ENCODE results near the gene NRCAM. TPM values are rescaled to one million over a fixed set of nuclear protein-coding genes. Genes with fewer than 3 reads are reported as not detected.

The NRCAM gene
- total RNA-seq, 1 donor from 2014 or later: 39.0 TPM

- Histone ChIP-seq H3K4me3 (ENCODE audit: low read depth, low read length) (no peak overlapping the region), H3K27me3 (ENCODE audit: control insufficient read depth, insufficient read depth, low read length) (no peaks in the 10 kb centered on the region), H3K36me3 (ENCODE audit: control insufficient read depth, insufficient read depth, low read length) (no peaks in the 10 kb centered on the region)
- DNase-seq (ENCODE audit: low read depth): no peak
- no peak for TF ChIP-seq CTCF (IDR thresholded peaks at IDR 0.05; ENCODE audit: insufficient read depth, low read length, poor library complexity, severe bottlenecking)
These were observed 297.5 kb downstream of the NRCAM start for GRCh38 chr7:108158776-108159175.

- H3K36me3 ChIP-seq (ENCODE audit: control insufficient read depth, insufficient read depth, low read length): no peaks in the 10 kb centered on the region
- H3K27me3 ChIP-seq (ENCODE audit: control insufficient read depth, insufficient read depth, low read length): no peaks in the 10 kb centered on the region
- DNase-seq (ENCODE audit: low read depth): no peak
- no peak for TF ChIP-seq CTCF (IDR thresholded peaks at IDR 0.05; ENCODE audit: insufficient read depth, low read length, poor library complexity, severe bottlenecking)
- H3K4me3 ChIP-seq (ENCODE audit: low read depth, low read length): no peak overlapping the region
These were observed 298.5 kb downstream of the NRCAM start for GRCh38 chr7:108157606-108158335.

- DNase-seq (ENCODE audit: low read depth): no peak
- no peaks in the 10 kb centered on the region for H3K27me3 ChIP-seq (ENCODE audit: control insufficient read depth, insufficient read depth, low read length)
- H3K36me3 ChIP-seq (ENCODE audit: control insufficient read depth, insufficient read depth, low read length): no peaks in the 10 kb centered on the region
- H3K4me3 ChIP-seq (ENCODE audit: low read depth, low read length): no peak overlapping the region
- TF ChIP-seq CTCF (IDR thresholded peaks at IDR 0.05; ENCODE audit: insufficient read depth, low read length, poor library complexity, severe bottlenecking): no peak
These were observed 299.2 kb downstream of the NRCAM start for GRCh38 chr7:108156897-108157605.

GRCh38 chr7:108152198-108152597 lies 304.0 kb downstream of the NRCAM start:
- no peak for DNase-seq (ENCODE audit: low read depth)
- TF ChIP-seq CTCF (IDR thresholded peaks at IDR 0.05; ENCODE audit: insufficient read depth, low read length, poor library complexity, severe bottlenecking): no peak

GRCh38 chr7:108149908-108150307 lies 306.3 kb downstream of the NRCAM start:
- TF ChIP-seq CTCF (IDR thresholded peaks at IDR 0.05; ENCODE audit: insufficient read depth, low read length, poor library complexity, severe bottlenecking): no peak
- Histone ChIP-seq H3K4me3 (ENCODE audit: low read depth, low read length) (no peak overlapping the region), H3K27me3 (ENCODE audit: control insufficient read depth, insufficient read depth, low read length) (no peaks in the 10 kb centered on the region), H3K36me3 (ENCODE audit: control insufficient read depth, insufficient read depth, low read length) (no peaks in the 10 kb centered on the region)
- no peak for DNase-seq (ENCODE audit: low read depth)

More at GRCh38 chr7:108152198-108152597, 304.0 kb downstream of the NRCAM start:
- H3K36me3 ChIP-seq (ENCODE audit: control insufficient read depth, insufficient read depth, low read length): no peaks in the 10 kb centered on the region
- H3K4me3 ChIP-seq (ENCODE audit: low read depth, low read length): no peak overlapping the region
- no peaks in the 10 kb centered on the region for H3K27me3 ChIP-seq (ENCODE audit: control insufficient read depth, insufficient read depth, low read length)

Measured in kidney epithelial cell (primary cell).